BJ (cell line): ENCODE results near the gene ADAT2. TPM values are rescaled to one million over a fixed set of nuclear protein-coding genes. Genes with fewer than 3 reads are reported as not detected.
A peak's percentile ranks its signal among the peaks of the same experiment; 100 is the strongest.
"Not testable (repeated sequence)": the region's sequence is repeated elsewhere in the genome, so short reads cannot be mapped to it uniquely, and the experiment has no call there.

Source experiments
- CTCF ChIA-PET: fragments of 350-600 bp; formaldehyde crosslinking; extraction: SDS; loops from one replicate; lab custom pipeline; 2021; ENCODE audit warnings: antibody characterized with exemption, inconsistent platforms; lab: Yijun Ruan, JAX
- POLR2A ChIA-PET: fragments of 300-600 bp; sonication (Branson Sonifier 250); formaldehyde crosslinking; extraction: SDS; loops from one replicate; lab custom pipeline; 2021; ENCODE audit warnings: antibody characterized with exemption; lab: Charles Lee
- DNase-seq: peaks from one replicate; pipeline ENCODE4 v3.0.0-alpha.2; 2011; ENCODE audit warnings: low read depth
- H3K27me3 ChIP-seq: 2 replicates; pipeline ENCODE4 v1.6.0; 2011; ENCODE audit warnings: low read length; ENCODE audit not compliant: control insufficient read depth, insufficient read depth
- H3K36me3 ChIP-seq: 2 replicates; pipeline ENCODE4 v1.5.1; 2011; ENCODE audit warnings: low read length; ENCODE audit not compliant: control insufficient read depth, insufficient read depth
- H3K4me3 ChIP-seq: 2 replicates; pipeline ENCODE4 v1.5.1; 2011; ENCODE audit warnings: low read depth, mild to moderate bottlenecking, control low read depth, low read length
- polyA plus RNA-seq: library from polyadenylated mRNA; depleted of rRNA; stranded (reverse); fragments of >200 nt; gene quantifications from 2 replicates; pipeline ENCODE4 v1.2.3, GENCODE V29; 2011
- TF ChIP-seq, protein P1 (sequence below): IDR thresholded peaks from 2 replicates; pipeline ENCODE4 v1.5.1; 2011; ENCODE audit warnings: low read depth, mild to moderate bottlenecking, control low read depth, inconsistent platforms, low read length, moderate library complexity; ENCODE audit not compliant: insufficient read depth

The ADAT2 gene
- polyA plus RNA-seq, 1 experiment: 1.3 TPM

DNA sequence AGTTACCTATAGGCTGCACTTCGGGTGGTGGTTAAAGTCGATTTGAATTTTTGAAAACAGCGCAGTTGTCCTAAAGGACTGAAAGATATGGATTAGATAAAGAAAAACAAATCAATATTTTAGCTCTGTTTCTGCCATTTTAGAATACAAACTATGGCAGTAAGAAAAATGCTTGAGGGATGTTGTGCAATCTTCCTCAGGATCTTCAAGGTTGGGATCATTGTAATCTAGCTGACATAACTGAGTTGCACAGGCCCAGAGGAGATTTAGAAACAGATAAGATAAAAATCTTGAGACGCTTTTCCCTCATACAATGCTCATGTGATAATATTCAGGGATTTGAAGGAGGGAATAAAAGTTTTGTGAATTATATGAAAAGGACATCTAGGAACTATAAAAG lies 1.0 kb upstream of the ADAT2 start:
- POLR2A ChIA-PET: no interaction called here

DNA sequence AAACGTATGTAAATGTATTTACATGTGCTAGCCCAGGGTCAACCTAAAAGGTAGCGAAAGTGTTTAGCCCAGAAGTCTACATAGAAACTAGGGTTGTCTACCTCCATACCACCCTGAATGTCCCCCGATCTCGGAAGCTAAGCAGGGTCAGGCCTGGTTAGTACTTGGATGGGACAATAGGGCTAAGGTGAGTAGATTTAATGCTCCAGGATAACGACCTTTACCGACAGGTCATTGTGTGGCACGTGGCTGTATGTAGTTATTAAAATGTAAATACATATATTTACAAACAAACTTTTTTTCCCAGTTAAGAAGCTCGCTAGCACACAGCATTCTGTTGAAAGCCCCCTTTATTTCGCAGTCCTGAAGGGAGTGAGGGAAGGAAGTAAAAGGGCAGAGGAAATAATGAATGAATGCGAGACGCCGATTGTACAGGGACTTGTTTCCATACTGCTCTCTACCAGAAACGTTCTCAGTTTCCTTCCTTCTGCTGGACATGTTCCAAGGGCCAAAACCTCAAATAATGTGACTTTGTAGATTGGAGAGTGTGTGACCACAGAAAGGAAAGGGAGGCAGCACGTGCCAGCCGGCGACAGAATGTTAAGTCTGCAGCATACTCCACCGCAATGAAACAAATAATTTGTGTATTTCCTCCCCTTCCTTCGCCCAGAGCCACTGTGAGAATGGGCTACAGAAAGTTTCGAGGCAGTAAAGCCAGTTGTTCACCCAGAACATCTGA lies 612 bp downstream of the ADAT2 start:
- TF ChIP-seq, protein P1, sequence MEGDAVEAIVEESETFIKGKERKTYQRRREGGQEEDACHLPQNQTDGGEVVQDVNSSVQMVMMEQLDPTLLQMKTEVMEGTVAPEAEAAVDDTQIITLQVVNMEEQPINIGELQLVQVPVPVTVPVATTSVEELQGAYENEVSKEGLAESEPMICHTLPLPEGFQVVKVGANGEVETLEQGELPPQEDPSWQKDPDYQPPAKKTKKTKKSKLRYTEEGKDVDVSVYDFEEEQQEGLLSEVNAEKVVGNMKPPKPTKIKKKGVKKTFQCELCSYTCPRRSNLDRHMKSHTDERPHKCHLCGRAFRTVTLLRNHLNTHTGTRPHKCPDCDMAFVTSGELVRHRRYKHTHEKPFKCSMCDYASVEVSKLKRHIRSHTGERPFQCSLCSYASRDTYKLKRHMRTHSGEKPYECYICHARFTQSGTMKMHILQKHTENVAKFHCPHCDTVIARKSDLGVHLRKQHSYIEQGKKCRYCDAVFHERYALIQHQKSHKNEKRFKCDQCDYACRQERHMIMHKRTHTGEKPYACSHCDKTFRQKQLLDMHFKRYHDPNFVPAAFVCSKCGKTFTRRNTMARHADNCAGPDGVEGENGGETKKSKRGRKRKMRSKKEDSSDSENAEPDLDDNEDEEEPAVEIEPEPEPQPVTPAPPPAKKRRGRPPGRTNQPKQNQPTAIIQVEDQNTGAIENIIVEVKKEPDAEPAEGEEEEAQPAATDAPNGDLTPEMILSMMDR: no peak
- DNase-seq: no peak
- no peaks in the 10 kb centered on the region for H3K27me3 ChIP-seq
- ChIA-PET CTCF (interaction anchor here (0.6 to 1.6 kb wide), 3 partner anchors 32 to 884 kb away, joined by 3 read pairs; no protein-coding TSS in a partner anchor), POLR2A (no interaction called here)
- H3K4me3 ChIP-seq: peak overlapping the region; percentile 78
- H3K36me3 ChIP-seq: no peaks in the 10 kb centered on the region

More for the DNA sequence above, 1.0 kb upstream of the ADAT2 start:
- CTCF ChIA-PET: no interaction called here
- H3K4me3 ChIP-seq: peak overlapping the region; percentile 78
- H3K27me3 ChIP-seq: no peaks in the 10 kb centered on the region
- H3K36me3 ChIP-seq: no peaks in the 10 kb centered on the region
- TF ChIP-seq, protein P1: no peak
- DNase-seq: no peak

DNA sequence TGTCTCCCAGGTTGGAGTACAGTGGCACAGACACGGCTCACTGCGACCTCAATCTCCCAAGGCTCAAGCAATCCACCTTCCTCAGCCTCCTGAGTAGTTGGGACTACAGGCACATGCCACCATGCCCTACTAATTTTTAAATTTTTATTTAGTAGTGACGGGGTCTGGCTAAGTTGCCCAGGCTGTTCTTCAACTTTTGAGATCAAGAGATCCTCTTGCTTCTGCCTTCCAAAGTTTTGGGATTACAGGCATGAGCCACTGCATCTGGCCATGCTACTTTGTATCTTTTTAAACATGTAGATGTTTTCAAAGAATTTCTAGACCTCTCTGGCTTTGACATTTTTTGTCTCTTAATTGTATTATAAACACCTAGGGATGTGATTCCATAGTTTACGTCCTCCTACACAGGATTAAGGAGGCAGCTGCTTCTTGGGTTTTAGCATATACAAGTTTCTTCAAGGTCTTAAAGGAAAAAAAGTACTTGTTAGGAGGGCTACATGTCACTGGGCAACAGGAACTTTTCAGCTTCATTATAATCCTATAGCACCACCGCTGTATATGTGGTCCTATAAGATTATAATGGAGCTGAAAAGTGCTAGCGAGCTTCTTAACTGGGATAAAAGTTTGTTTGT lies 1.3 kb downstream of the ADAT2 start:
- H3K27me3 ChIP-seq: no peaks in the 10 kb centered on the region
- DNase-seq: no peak
- ChIA-PET CTCF (interaction anchor here (0.6 to 1.6 kb wide), 2 partner anchors 33 to 64 kb away, joined by 3 read pairs; no protein-coding TSS in a partner anchor), POLR2A (no interaction called here)
- peak overlapping the region; percentile 78 for H3K4me3 ChIP-seq
- H3K36me3 ChIP-seq: no peaks in the 10 kb centered on the region
- TF ChIP-seq, protein P1: no peak

- DNase-seq, POLR2A ChIA-PET, CTCF ChIA-PET, H3K4me3 ChIP-seq, H3K27me3 ChIP-seq, H3K36me3 ChIP-seq: not testable (repeated sequence)
Measured at GRCh38 chr6:143447865-143448264, 2.6 kb downstream of the ADAT2 start.

DNA sequence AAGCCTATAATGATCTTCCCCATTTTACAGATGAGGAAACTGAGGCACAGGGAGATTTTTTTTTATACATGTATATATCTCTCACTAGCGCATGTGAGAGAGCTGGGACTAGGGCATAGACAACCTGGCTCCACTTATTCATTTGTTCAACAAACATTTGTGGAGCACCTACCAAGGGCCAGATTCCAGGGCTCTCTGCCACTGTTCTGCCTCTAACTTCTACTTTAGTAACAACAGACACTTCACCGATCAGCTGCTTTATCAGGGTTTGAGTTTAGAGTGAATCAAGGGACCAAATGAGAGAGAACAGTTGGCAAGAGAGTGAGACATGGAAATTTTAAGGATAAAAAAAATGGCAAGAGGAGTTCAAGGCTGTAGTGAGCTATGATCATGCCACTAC lies 7.4 kb downstream of the ADAT2 start:
- H3K36me3 ChIP-seq: no peaks in the 10 kb centered on the region
- POLR2A ChIA-PET: no interaction called here
- H3K4me3 ChIP-seq: no peak overlapping the region
- CTCF ChIA-PET: interaction anchor here (1.3 to 1.6 kb wide), 2 partner anchors 16 to 751 kb away, joined by 5 to 12 read pairs; no protein-coding TSS in a partner anchor
- no peak for DNase-seq
- H3K27me3 ChIP-seq: no peaks in the 10 kb centered on the region
- TF ChIP-seq, protein P1: no peak
